HG03571 (cell line): ENCODE measurements around the gene DNAJC27.
"Not testable (repeated sequence)": the region's sequence is repeated elsewhere in the genome, so short reads cannot be mapped to it uniquely, and the experiment has no call there.

Experiments
- ATAC-seq: cut with Tn5 transposase; IDR thresholded peaks from one replicate; pipeline ENCODE4 v1.9.1; 2021; ENCODE audit not compliant: unreplicated experiment

The DNAJC27 gene

DNA sequence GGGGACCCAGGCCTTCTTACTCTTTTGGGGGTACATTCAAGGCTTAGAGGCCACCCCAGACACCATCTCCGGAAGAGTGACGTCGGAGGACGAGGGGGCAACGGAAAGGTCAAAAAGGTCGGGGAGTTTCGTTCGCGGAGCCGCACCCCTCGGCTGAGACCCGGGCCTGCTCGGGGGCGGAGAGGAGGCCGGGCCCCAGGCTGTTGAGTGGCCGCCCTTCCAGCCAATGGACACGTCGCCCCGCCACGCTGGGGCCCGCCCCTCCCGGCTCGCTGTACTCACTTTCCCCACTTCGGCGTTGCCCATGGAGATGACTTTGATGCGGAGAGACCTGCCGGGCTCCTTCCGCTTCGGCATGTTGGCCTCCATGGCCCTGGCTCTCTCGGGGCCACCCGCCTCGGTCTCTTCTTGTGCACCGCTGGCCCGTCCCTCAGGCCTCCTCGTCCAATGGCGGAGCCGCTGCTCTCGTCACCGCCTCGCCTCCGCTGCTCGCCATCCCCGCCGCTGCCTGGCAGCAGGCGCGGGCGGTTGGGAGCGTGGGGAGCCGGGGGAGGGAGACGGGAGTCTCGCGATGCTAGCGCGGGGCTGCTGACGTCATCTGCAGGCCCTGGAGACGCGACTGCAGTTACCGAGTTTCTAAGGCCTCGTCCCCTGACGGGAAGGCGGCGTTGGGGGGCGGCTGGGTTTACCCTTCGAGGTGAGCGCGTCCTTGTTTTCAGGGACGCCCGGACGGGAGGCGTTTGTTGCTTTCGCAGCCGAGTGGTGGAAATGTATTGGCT, at the start of gene DNAJC27:
Gene DNAJC27 (minus strand): TSS at position 420 of the 779 bp plus-strand sequence. CDS start 51 bp downstream, at position 369.
- ATAC-seq, result peak; percentile 94

DNA sequence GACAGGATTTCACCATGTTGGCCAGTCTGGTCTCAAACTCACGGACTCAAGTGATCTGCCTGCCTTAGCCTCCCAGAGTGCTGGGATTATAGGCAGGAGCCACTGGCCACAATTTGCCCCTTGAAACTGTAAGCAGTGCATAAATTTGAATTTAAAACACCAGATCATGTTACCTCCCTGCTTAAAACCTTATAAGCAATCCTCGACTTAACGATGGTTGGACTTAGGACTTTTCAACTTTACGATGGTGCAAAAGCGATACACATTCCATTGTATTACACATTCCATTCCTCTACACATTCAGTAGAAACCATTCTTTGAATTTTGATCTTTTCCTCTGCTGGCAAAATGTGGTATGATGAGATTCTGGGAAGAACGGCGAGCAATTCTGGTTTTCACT, 46.9 kb upstream of the DNAJC27 start:
- ATAC-seq, result no peak

DNA sequence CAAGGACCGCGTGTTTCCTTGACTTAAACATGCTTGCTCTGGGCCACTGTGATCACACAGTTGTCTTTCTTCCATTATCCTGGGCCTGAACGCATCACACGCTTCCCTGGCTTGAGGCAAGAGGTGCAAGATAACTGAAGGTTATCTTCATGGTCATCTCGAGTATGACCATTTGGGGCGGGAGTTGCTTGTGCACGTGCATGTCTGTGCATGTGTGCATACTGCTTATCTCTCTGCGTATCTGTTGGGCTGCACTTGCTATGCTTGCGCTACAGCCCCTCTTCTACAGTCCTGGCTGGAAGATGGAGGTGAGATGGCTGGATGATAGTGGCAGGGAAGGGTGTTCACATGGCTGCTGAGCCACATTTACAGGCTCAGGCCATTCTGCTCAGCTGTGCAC, 42.9 kb upstream of the DNAJC27 start:
- no peak for ATAC-seq

DNA sequence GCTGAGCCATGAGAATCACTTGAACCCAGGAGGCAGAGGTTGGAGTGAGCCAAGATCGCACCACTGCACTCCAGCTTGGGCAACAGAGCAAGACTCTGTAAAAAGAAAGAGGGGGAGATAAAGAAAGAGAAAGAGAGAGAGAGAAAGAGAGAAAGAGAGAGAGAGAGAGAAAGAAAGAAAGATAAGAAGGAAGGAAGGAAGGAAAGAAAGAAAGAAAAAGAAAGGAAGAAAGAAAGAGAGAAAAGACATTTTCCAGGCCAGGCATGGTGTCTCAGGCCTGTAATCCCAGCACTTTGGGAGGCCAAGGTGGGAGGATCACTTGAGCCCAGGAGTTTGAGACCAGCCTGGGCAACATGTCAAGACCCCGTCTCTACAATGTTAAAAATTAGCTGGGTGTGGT, 39.6 kb upstream of the DNAJC27 start:
- ATAC-seq, result not testable (repeated sequence)

DNA sequence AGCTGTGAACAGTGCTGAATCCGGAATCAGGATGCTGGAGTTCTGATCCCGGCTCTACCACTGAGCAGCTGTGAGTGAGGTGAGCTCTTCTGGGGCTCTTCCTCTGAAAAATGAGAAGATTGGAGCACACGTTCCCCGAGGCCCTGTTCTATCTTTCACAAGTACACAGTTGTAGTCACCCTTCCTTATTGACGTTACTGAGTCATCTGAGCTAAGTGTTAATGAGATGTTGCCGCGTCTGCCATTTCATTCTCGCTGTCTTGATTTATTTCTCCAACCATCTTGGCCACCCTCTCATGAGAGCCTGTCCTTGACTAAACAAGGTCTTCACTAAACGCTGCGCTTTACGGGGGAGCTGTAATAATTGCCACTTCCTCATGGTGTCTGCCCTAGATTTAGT, 38.2 kb upstream of the DNAJC27 start:
- ATAC-seq, result no peak

DNA sequence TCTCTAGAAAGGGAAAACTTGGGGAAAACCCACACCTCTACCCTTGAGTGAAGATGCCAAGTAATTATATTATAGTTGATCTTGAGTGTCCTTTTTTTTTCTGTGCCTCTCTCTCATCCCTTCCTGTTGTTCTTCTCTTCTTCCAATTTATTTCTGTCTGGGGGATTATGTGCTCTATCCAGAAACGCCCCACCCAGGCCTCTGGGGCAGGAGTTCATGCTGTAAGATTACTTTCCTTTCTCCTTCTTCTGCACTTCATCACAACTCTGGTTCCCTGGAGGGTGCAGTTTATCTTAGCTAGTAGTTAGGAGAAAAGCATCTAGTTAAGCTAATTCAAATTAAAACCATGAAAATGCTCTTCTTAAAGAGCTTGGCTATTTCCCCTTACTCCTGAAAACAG, 30.3 kb upstream of the DNAJC27 start:
- ATAC-seq, result no peak

DNA sequence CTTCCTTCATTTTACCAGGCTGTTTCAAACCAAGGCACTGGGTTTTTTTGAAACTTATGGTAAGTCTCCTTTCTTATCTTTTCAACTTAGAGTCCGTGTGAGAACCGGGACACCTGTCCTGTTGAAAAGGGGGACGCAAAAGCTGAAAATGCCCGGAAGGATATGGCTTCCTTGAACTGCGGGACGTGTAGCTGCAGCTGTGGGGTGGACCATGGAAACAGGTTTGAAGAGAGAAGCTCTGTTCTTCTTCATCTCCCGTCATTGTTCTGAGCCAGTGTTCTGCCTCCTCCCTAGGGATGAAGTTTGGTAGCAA, 29.5 kb upstream of the DNAJC27 start:
- no peak for ATAC-seq

DNA sequence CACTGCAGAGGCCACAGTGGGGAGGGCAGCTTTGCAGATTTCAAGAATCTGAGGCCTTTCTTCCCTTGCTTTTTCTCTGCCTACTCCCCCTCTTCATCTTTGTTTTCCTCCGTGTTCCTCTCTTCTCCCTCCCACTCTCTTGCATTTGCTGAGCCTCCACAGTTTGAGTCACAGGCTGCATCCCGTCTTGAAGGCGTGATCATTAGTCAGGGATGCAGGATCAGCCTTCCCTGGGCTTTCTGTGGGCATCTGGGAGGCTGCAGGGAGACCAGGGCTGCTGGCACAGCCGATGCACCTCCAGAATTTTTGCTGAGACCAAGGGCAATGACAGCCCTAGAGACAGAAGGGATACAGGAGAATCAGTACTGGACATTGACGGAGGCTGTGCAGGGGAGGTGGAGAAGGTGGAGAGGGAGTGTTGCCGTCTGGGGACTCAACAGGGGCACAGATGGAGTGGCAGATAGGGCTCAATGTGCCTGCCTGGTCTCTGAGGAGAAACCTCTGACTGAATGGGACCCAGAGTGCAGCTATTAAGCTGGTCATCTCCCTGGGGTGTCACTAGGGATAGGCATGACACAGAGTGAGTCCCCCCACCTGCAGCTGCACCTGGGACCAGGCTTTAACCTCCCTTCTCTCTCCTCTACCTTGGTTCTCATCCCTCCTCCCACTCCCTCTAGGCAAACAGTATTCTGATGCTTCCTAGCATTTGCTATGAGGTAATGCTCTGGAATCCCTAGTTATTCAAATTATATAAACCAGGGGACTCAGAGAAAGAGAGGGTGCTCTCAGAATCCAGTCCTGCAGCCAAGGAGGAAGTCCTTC, 29.0 kb upstream of the DNAJC27 start:
- no peak for ATAC-seq

DNA sequence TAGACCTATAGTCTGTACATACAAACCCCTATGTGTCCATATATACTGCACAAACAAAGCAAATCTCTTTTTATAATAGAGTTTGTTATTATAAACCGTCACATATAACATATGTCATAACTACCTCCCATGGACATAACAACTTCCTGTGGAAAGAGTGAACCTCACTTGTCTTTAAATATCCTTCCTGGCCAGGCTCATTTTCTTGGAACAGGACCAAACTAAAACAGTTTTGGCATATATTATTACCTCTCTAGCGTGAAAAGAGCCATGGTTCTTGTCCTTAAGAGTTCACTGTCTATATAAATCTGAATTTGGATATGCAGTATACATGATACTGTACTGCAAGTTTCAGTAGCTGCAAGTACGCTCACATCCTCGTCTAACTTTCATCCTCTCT, 28.3 kb upstream of the DNAJC27 start:
- no peak for ATAC-seq

DNA sequence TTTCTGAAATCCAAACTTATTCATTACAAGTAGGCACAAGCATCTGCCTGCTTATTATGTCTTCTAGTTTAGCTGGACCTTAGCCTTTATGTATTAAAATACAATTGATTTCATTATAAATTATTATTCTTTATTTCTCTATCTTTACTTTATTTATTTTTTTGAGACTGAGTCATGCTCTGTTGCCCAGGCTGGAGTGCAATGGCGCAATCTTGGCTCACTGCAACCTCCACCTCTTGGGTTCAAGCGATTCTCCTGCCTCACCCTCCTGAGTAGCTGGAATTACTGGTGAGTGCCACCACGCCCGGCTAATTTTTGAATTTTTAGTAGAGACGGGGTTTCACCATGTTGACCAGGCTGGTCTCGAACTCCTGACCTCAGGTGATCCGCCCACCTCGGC, 27.3 kb upstream of the DNAJC27 start:
- not testable (repeated sequence) for ATAC-seq

DNA sequence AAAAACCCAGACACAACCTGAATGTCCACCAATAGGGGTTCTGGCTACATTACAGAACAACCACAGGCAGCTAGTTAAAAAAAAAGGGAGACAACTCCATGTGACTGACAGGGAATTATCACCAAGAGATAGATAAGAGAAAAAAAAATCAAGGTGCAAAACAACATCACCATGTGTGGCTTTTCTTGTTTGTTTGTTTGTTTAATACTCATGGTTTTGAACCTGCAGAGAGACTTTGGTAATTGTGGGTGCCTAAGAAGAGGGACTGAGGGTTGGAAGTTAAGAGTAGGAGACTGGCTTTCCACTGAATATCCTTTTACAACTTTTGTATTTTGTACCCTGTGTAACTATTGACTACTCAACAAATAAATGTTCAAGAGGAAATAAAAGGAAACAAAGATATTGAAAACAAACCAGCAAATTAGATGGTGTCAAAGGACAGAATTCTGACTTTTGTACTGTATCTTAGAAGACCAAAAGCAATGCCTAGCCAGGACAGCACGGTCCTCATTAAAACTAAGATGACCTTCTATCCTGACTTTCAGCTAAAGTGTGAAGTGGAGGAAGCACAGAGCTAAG, 22.5 kb upstream of the DNAJC27 start:
- ATAC-seq, result no peak

DNA sequence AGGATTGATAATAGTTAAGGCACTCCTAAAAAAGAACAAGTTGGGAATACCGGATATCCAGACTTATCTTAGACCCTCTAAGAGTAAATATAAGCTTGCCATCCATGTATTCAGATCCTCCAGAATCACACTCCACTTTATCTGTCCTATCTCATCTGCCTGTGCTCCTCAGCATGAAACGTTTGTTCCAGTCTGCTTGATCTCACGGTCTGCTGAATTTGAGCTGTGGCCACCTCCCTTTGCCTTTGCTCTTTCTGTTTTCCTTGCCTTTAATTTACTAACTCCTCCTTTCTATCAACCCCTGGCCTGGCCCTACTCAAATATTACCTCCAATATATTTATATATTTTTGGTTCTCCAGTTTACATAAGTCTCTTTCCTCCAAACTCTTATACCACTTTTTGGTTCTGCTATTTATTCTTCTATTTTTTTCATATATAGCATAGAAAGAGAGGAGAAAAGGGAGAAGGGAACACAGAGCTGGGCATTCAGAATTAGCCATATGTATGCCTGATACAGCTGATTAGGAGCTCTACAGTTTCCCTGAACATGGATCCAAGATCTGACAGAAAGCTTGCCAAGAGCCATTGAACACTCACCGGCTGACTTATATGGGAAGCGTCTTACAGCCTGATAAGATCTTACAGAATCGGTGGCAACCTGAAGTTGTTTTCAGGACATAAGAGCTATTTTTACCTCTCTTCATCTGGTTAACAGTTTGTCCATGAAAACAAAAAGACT, 21.8 kb upstream of the DNAJC27 start:
- no peak for ATAC-seq

DNA sequence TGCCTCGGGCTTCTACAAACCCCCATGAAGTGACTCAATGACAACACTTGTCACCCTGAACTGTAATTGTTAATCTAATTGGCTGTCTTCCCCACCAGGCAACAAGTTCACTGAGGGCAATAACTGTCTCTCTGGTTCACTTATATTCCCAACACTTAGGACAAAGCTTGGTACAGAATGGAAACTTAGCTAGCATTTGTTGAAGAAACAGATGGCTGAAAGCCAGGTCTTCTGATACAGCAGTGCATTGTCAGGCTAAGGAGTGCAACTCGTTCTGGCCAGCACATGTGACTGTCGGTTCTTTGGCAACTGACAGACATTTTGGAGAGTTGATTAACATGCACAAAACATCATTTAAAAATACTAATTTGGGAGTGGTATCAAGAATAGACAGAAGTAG, 14.6 kb upstream of the DNAJC27 start:
- no peak for ATAC-seq

DNA sequence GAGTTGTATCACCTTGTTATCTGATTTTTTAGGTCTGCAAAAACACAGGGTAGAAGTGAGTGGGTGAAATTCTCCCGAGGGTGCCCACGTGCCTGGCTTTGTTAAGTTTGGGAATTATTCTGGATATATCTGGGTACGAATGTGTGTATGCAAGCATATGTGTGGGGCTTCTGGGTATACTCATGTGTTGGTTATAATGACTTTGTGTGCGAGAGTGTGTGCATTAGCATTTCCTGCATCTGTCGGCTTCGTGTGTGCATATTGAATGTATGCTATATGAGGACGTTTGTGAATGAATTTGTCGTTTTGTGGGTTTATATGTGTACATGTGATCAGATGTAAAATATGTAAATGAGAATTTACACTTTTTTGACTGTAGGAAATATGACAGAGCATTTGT, 13.8 kb upstream of the DNAJC27 start:
- no peak for ATAC-seq

DNA sequence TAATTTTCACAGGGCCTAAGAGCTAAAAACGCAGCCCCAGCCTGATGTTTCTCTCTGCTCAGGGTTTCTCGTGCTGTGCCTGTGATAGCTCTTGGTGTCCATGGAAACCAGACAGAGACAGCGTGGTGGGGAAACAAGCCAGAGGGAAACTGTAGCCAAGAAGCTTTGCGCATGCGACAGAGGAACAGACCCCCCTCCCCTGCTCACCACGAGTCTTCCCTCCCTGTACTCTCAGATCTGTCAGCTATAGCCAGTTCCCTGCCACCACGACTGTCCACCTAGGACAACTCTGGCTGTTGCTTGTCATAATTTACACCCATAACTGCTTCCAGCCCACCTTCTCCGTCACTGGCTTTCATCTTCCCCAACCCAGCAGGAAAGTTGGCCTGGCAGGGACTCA, 13.2 kb upstream of the DNAJC27 start:
- ATAC-seq, result no peak

DNA sequence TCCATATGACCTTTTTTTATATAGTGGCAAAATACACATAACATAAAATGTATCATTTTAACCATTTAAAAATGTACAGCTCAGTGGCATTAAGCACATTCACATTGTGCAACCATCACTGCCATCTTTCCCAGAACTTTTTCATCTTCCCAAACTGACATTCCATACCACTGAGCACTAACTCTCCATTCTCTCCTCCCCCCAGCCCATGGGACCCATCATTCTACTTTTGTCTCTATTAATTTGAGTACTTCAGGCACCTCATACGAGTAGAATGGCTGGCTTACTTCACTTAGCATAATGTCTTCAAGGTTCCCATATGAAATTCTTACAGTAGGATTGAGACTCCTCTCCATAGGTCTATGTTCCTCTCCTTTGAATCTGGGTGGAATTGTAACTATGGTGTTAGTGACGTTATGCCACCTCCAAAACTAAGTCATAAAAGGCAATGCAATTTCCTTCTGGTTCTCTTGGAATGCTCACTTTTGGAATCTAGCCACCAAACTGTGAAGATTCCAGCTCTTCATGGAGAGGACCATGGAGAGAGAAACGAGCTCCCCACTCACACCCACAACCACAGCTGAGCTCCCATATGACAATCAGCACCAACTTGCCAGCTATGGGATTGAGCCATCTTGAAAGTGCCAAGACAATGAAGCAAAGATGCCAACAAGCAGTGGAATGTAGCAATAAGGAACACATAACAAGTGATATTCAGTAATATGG, 9.8 kb upstream of the DNAJC27 start:
- ATAC-seq, result no peak

DNA sequence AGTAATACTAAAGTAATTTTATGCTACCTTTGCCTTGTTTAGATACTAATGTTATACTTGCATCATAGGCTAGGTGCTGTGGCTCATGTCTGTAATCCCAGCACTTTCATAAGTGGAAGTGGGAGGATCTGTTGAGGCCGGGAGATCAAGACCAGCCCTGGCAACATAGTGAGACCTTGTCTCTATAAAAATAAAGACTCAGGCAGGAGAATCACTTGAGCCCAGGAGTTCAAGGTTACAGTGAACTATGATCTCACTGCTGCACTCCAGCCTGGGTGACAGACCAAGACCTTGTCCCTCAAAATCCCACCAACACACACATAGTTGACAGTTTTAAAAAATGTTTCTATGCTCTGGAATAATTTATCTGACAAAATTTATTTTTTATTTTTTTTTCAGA, 6.9 kb upstream of the DNAJC27 start:
- ATAC-seq, result no peak

DNA sequence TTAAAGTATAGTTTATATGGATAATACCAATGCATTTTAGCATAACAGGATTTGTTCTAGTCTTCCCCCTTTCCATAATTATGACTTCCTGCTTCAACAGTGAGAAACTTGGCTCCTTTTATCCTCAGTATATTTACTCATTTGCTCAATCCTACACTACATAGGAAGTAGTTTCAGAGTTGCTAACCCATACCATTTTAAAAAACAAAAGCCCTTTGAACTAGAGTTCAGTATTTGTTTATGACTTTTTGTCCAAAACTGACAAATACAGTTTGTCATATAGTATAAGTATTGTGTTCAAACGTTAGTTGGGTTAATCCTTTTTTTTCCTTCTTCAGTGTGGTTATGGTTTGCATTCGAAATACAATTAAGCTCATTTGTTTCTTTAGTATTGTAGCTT, 5.9 kb upstream of the DNAJC27 start:
- no peak for ATAC-seq

DNA sequence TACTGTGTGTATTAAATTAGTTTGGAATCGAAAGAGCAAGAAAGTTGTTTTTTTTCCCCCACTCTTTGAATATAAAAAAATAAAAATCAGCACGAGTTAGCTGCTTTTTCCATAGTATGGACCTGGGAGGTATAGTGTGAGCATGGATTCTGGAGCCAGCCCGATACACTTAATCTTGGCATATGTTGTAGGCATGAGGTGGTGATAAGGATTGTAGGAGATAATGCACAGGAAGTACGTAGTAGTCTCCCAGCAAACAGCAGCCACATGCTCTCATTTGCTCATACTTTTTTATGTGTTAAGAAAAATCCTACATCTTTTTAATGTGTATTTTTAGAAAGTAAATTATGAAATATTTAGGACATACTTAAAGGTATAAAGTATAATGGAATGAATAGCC, 2.1 kb upstream of the DNAJC27 start:
- ATAC-seq, result no peak

DNA sequence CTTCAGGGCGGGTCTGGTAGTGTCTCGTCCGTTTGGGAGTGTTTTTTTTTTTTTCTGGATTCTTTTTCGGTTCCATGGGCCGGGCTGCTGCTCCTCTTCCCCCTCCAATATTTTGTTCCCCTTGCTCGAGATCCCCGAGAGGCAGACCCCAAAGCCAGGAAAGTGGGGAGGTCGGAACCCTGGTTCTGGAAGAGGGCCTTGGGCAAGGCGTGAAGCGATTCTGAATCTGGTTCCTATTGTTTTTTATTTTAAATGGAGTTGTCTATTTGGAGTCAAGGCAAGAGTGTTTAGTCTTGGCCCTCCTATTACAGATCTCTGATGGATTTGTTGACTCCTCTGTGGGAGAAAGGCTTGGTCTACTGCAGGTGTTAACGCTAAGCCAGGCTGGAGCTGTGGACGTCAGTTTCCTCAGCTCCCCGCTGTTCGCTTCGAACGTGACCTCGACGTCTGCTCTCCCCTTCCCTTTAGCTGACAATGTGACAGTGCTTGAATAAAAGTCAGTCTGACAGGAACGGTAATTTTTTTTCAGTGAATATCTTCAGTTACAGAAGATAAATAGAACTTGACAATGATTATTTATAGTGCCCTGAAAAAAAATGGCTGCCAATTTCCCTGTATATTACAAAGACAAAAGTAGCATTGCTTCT, 683 bp upstream of the DNAJC27 start:
- no peak for ATAC-seq

DNA sequence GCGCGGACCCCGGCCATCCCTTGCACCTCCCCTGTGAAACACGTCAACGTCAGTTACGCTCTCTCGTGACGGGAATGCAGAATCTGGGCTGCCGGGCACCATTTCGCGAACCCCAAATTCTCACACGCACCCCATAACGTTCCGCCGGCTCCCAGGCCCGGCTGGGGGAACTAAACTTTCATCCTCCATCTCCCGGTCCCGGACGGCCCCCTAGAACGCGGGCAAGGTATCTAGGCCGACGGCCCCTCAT, 544 bp downstream of the DNAJC27 start:
- no peak for ATAC-seq
